Peyer's patch (tissue), 4 donors: Measurements from ENCODE around the gene FARP1.

Experiments
- POLR2A ChIP-seq, 2 donors: fragments of 450-650 bp; IDR thresholded peaks; one replicate each; pipeline ENCODE4 v1.5.1; 2017; ENCODE audit warnings: antibody characterized with exemption in 2 of 2, mild to moderate bottlenecking in 2 of 2, moderate library complexity in 2 of 2
- TF ChIP-seq, protein P1 (sequence below), 6 experiments: fragments of 450-650 bp in 4 of 6; fragments of 200-600 bp in 2 of 6; sonication (generic) in 1 of 6; IDR thresholded peaks; one replicate each; pipeline ENCODE4 v1.5.1; 2017 to 2019; ENCODE audit warnings: antibody characterized with exemption in 6 of 6, mild to moderate bottlenecking in 3 of 6, moderate library complexity in 1 of 6

GRCh38 chr13:98332691-98333090, 189.8 kb downstream of the FARP1 start:
- TF ChIP-seq, protein P1, sequence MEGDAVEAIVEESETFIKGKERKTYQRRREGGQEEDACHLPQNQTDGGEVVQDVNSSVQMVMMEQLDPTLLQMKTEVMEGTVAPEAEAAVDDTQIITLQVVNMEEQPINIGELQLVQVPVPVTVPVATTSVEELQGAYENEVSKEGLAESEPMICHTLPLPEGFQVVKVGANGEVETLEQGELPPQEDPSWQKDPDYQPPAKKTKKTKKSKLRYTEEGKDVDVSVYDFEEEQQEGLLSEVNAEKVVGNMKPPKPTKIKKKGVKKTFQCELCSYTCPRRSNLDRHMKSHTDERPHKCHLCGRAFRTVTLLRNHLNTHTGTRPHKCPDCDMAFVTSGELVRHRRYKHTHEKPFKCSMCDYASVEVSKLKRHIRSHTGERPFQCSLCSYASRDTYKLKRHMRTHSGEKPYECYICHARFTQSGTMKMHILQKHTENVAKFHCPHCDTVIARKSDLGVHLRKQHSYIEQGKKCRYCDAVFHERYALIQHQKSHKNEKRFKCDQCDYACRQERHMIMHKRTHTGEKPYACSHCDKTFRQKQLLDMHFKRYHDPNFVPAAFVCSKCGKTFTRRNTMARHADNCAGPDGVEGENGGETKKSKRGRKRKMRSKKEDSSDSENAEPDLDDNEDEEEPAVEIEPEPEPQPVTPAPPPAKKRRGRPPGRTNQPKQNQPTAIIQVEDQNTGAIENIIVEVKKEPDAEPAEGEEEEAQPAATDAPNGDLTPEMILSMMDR (IDR thresholded peaks at IDR 0.05), result no peak
- no peak for TF ChIP-seq POLR2A (IDR thresholded peaks at IDR 0.05)
